Activated CD8-positive, alpha-beta T cell treated with anti-CD3 and anti-CD28 coated beads for 36 hours (primary cell): ENCODE data around the gene SYNPR. TPM values are rescaled to one million over a fixed set of nuclear protein-coding genes. Genes with fewer than 3 reads are reported as not detected.

ENCODE experiments used
- ATAC-seq: fragments of 200-7000 bp; cut with Tn5 transposase; one replicate; pipeline ENCODE4 v1.10.0; 2021; ENCODE audit warnings: mild to moderate bottlenecking, moderate library complexity
- CTCF ChIA-PET: fragments of 350-600 bp; sonication (Branson Sonifier 250); formaldehyde crosslinking; loops from one replicate; lab custom pipeline; 2021; ENCODE audit warnings: antibody characterized with exemption; lab: Charles Lee
- POLR2A ChIA-PET: fragments of 350-600 bp; sonication (Branson Sonifier 250); formaldehyde crosslinking; loops from one replicate; lab custom pipeline; 2021; ENCODE audit warnings: antibody characterized with exemption; lab: Charles Lee
- DNase-seq: peaks from one replicate; pipeline ENCODE4 v3.0.0-alpha.2; 2020
- H3K27ac Mint-ChIP-seq: one replicate; pipeline ENCODE4 v1.8.0; 2021; ENCODE audit warnings: mild to moderate bottlenecking, mixed read lengths
- H3K27me3 Mint-ChIP-seq: one replicate; pipeline ENCODE4 v1.8.0; 2021; ENCODE audit warnings: mixed read lengths
- H3K36me3 Mint-ChIP-seq: one replicate; pipeline ENCODE4 v1.8.0; 2021; ENCODE audit warnings: low read depth, mixed read lengths
- H3K4me1 Mint-ChIP-seq: one replicate; pipeline ENCODE4 v1.8.0; 2021; ENCODE audit warnings: low read depth, mixed read lengths
- H3K4me3 Mint-ChIP-seq: one replicate; pipeline ENCODE4 v1.8.0; 2021; ENCODE audit warnings: mild to moderate bottlenecking, moderate library complexity, mixed read lengths
- H3K9me3 Mint-ChIP-seq: one replicate; pipeline ENCODE4 v1.8.0; 2021; ENCODE audit warnings: mixed read lengths
- intact Hi-C: fragments of 100-400 bp; cut with micrococcal nuclease; formaldehyde crosslinking; loops from one replicate; pipeline ENCODE4 v1.10.0; 2022
- total RNA-seq, 2 experiments: library from RNA; stranded (reverse); gene quantifications; one replicate each; pipeline ENCODE4 v1.2.3, GENCODE V29; 2021
- TF ChIP-seq, protein P1 (sequence below): fragments of 200-600 bp; IDR thresholded peaks from one replicate; pipeline ENCODE4 v1.8.0; 2022; ENCODE audit warnings: antibody characterized with exemption, mild to moderate bottlenecking

Gene SYNPR
- total RNA-seq, 2 experiments from 2014 or later = not detected

DNA sequence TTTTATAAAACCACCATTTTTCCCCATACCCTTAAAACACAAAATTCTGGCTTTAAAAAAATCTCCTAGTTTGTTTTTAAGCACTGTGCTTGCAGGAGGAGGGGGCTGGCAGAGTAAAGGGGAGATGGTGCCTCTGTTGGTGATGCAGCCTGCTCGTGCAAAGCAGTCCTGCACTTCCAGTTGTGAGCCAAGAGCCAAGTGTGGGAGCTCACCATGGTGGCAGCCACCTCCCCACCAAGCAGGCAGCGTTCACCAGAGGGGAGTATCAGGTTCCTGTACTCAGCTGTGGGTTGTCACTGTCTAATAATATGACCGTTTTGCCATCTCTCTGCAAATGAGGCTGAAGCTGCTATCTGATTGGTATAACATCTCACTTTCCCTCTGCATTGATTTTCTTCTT lies 164.8 kb downstream of the SYNPR start:
- peaks cover 5% of the 10 kb centered on the region for H3K27me3 Mint-ChIP-seq
- DNase-seq = no peak
- no peaks in the 10 kb centered on the region for H3K36me3 Mint-ChIP-seq
- POLR2A ChIA-PET = interaction anchor here (0.6 kb wide), 1 partner anchor 48 kb away, joined by 3 read pairs; no protein-coding TSS in a partner anchor
- no peak for ATAC-seq
- TF ChIP-seq, protein P1, sequence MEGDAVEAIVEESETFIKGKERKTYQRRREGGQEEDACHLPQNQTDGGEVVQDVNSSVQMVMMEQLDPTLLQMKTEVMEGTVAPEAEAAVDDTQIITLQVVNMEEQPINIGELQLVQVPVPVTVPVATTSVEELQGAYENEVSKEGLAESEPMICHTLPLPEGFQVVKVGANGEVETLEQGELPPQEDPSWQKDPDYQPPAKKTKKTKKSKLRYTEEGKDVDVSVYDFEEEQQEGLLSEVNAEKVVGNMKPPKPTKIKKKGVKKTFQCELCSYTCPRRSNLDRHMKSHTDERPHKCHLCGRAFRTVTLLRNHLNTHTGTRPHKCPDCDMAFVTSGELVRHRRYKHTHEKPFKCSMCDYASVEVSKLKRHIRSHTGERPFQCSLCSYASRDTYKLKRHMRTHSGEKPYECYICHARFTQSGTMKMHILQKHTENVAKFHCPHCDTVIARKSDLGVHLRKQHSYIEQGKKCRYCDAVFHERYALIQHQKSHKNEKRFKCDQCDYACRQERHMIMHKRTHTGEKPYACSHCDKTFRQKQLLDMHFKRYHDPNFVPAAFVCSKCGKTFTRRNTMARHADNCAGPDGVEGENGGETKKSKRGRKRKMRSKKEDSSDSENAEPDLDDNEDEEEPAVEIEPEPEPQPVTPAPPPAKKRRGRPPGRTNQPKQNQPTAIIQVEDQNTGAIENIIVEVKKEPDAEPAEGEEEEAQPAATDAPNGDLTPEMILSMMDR = no peak
- no peaks in the 10 kb centered on the region for H3K9me3 Mint-ChIP-seq
- intact Hi-C loops = no loop called here
- H3K4me1 Mint-ChIP-seq = no peaks in the 10 kb centered on the region
- CTCF ChIA-PET = no interaction called here
- no peak overlapping the region for H3K27ac Mint-ChIP-seq
- H3K4me3 Mint-ChIP-seq = no peak overlapping the region

DNA sequence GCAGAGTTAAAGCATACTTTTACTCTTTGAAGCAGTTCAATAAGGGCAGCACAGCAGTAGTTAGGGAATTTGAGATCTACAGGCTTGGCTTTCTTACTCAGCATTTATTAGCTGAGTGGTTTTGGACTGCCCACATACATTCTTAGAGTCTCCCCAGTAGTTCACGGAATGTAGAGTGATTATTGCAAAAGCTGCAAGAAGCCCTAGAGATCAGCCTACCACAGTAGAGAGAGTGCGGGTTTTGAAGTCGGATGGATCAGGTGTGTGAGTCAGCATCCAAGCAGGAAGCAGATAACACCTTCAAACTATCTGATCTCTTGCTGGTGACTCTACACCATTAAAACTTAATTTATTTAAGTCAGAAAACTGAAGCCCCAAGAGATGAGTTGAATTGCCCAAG lies 171.9 kb downstream of the SYNPR start:
- no peak overlapping the region for H3K4me3 Mint-ChIP-seq
- intact Hi-C loops = no loop called here
- ATAC-seq (no peak), DNase-seq (no peak)
- TF ChIP-seq, protein P1 = no peak
- H3K36me3 Mint-ChIP-seq = no peaks in the 10 kb centered on the region
- H3K27me3 Mint-ChIP-seq = no peaks in the 10 kb centered on the region
- H3K9me3 Mint-ChIP-seq = no peaks in the 10 kb centered on the region
- ChIA-PET POLR2A (no interaction called here), CTCF (no interaction called here)
- H3K4me1 Mint-ChIP-seq = no peaks in the 10 kb centered on the region
- H3K27ac Mint-ChIP-seq = no peak overlapping the region

DNA sequence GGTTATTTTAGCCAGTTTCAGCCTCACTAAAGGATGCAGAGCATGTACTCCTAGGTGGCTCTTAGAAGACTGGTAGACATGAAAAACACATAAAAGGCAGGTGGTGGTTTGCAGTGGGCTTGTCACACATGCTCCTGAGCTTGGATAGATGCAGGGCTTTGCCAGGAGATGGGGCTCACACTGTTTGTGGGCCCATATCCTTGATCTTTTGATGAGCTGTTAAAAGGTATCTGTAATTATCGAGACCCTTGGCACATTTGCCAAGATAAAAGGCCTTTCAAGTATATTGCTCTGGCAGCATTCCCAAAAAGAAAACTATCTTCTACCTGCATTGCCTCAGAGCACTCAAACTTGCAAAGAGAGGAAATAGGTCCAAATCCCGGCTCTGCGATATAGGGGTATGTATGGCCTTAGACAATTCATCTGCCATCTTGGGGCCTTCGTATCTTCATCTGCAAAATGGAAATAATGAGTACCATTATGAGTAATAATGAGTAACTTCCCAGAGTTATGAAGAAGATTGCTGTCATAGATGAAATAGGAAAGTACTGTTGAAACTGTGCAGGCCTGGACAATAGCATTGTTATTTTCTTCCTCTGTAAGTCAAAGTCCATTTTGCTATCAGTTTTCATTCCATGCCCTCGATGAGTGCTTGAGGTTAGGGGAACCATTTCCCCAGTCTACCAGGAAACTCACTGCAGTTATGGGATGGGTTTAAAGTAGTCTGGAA lies 172.7 kb downstream of the SYNPR start:
- ChIA-PET POLR2A (no interaction called here), CTCF (no interaction called here)
- no peaks in the 10 kb centered on the region for H3K27me3 Mint-ChIP-seq
- H3K9me3 Mint-ChIP-seq = no peaks in the 10 kb centered on the region
- intact Hi-C loops = no loop called here
- DNase-seq = no peak
- no peaks in the 10 kb centered on the region for H3K4me1 Mint-ChIP-seq
- H3K36me3 Mint-ChIP-seq = no peaks in the 10 kb centered on the region
- TF ChIP-seq, protein P1 = no peak
- H3K27ac Mint-ChIP-seq = no peak overlapping the region
- H3K4me3 Mint-ChIP-seq = no peak overlapping the region
- ATAC-seq = no peak

DNA sequence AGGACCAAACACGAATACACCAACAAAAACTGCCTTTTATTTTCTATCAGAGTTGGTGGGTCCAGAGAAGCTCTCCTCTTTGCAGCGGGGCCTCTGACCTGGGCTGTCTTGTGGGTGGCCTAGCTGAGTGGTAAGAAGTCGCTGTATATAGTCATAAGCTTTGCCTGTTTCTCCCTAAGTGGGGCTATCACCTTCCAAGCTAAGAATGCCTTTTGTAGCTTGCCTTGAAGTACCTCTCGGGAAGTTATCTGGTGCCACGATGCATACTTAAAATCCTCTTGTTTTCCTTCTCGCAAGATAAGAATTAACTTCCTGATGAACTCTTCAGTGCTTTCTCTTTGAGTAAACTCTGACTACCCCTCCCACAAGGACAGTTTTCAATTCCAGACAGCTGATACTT lies 178.8 kb downstream of the SYNPR start:
- H3K4me3 Mint-ChIP-seq = no peak overlapping the region
- H3K9me3 Mint-ChIP-seq = no peaks in the 10 kb centered on the region
- CTCF ChIA-PET = interaction anchor here (0.6 kb wide), 1 partner anchor 834 kb away, joined by 3 read pairs; no protein-coding TSS in a partner anchor
- H3K36me3 Mint-ChIP-seq = no peaks in the 10 kb centered on the region
- intact Hi-C loops = no loop called here
- no peak overlapping the region for H3K27ac Mint-ChIP-seq
- no peaks in the 10 kb centered on the region for H3K27me3 Mint-ChIP-seq
- no peak for ATAC-seq
- POLR2A ChIA-PET = no interaction called here
- H3K4me1 Mint-ChIP-seq = no peaks in the 10 kb centered on the region
- TF ChIP-seq, protein P1 = no peak
- no peak for DNase-seq

DNA sequence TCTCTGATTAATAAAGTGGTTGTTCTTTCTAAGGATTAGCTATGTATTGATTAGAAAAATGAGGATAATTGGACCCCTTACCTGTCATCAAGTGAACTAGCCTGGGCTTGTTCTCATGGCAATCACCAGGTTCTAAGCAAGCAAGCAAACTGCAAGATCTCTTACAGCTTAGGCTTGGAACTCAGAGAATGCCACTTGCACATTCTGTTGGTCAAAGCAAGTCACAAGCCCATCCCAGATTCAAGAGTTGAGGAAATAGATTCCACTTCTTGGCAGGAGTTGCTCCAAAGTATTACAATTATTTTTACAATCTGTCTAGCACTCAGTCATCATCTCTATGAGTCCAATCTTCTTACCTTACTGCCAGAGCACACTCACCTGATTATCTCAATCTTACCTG lies 180.3 kb downstream of the SYNPR start:
- POLR2A ChIA-PET = no interaction called here
- TF ChIP-seq, protein P1 = no peak
- no peak overlapping the region for H3K4me3 Mint-ChIP-seq
- H3K36me3 Mint-ChIP-seq = no peaks in the 10 kb centered on the region
- DNase-seq = no peak
- H3K27ac Mint-ChIP-seq = no peak overlapping the region
- CTCF ChIA-PET = no interaction called here
- no peaks in the 10 kb centered on the region for H3K4me1 Mint-ChIP-seq
- ATAC-seq = no peak
- H3K27me3 Mint-ChIP-seq = no peaks in the 10 kb centered on the region
- intact Hi-C loops = no loop called here
- H3K9me3 Mint-ChIP-seq = no peaks in the 10 kb centered on the region
